Osteocyte (in vitro differentiated cells): Measurements from ENCODE around the gene OR52E4. TPM values are rescaled to one million over a fixed set of nuclear protein-coding genes. Genes with fewer than 3 reads are reported as not detected.

ENCODE experiments used
- DNase-seq: peaks from one replicate; pipeline ENCODE4 v3.0.0; 2021; ENCODE audit warnings: mixed read lengths; ENCODE audit not compliant: unreplicated experiment; ENCODE audit errors: extremely low spot score
- H3K27ac Mint-ChIP-seq: one replicate; pipeline ENCODE4 v1.8.0; 2021; ENCODE audit warnings: mild to moderate bottlenecking, mixed read lengths; ENCODE audit not compliant: unreplicated experiment
- H3K27me3 Mint-ChIP-seq: one replicate; pipeline ENCODE4 v1.8.0; 2021; ENCODE audit warnings: mixed read lengths; ENCODE audit not compliant: unreplicated experiment
- H3K36me3 Mint-ChIP-seq: one replicate; pipeline ENCODE4 v1.8.0; 2021; ENCODE audit warnings: mixed read lengths; ENCODE audit not compliant: unreplicated experiment
- H3K4me1 Mint-ChIP-seq: one replicate; pipeline ENCODE4 v1.8.0; 2021; ENCODE audit warnings: mixed read lengths; ENCODE audit not compliant: unreplicated experiment
- H3K4me3 Mint-ChIP-seq: one replicate; pipeline ENCODE4 v1.8.0; 2021; ENCODE audit warnings: mild to moderate bottlenecking, moderate library complexity, mixed read lengths; ENCODE audit not compliant: unreplicated experiment
- H3K9me3 Mint-ChIP-seq: one replicate; pipeline ENCODE4 v1.8.0; 2021; ENCODE audit warnings: mixed read lengths; ENCODE audit not compliant: unreplicated experiment
- long read RNA-seq: library from polyadenylated mRNA; unstranded; transcript quantifications from one replicate; pipeline ENCODE4 v2.0.0, GENCODE V29; 2021
- total RNA-seq: library from RNA; stranded (reverse); gene quantifications from 2 replicates; pipeline ENCODE4 v1.2.1, GENCODE V29; 2021
- TF ChIP-seq, protein P1 (sequence below): fragments of 200-600 bp; sonication (generic); IDR thresholded peaks from 2 replicates; pipeline ENCODE4 v1.5.0; 2021; ENCODE audit warnings: antibody characterized with exemption, mild to moderate bottlenecking, moderate library complexity

OR52E4 gene
- total RNA-seq = not detected in 2 replicates
- long read RNA-seq = 0 reads

DNA sequence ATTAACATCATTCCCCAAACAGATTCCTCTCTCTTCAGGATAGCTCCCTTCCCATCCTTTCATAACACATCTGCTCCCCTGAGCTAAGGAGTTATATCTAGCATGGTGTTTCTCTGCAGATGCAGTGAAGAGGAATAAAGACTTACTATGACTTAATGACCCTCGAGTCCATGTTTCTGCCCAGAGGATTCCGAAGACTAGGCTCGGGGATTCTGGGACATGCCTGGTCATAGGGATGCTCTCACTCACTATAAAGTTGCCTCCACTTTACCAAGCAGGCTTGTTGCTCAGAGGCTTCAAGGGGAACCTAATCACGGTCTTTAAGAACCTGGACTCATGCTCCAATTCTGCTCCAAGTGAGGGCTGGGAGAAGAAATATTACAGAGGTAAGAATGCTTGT lies at the start of gene OR52E4:
TSS of gene OR52E4 (plus strand) at position 301 of the 400 bp plus-strand sequence. CDS start 3,664 bp downstream, outside the sequence.
- Mint-ChIP-seq H3K36me3 (no peaks in the 10 kb centered on the region), H3K4me1 (no peaks in the 10 kb centered on the region), H3K27ac (no peak within 1 kb of the TSS), H3K4me3 (no peak within 1 kb of the TSS), H3K9me3 (no peaks in the 10 kb centered on the region), H3K27me3 (peaks cover 9% of the 10 kb centered on the region)
- DNase-seq = no peak
- TF ChIP-seq, protein P1, sequence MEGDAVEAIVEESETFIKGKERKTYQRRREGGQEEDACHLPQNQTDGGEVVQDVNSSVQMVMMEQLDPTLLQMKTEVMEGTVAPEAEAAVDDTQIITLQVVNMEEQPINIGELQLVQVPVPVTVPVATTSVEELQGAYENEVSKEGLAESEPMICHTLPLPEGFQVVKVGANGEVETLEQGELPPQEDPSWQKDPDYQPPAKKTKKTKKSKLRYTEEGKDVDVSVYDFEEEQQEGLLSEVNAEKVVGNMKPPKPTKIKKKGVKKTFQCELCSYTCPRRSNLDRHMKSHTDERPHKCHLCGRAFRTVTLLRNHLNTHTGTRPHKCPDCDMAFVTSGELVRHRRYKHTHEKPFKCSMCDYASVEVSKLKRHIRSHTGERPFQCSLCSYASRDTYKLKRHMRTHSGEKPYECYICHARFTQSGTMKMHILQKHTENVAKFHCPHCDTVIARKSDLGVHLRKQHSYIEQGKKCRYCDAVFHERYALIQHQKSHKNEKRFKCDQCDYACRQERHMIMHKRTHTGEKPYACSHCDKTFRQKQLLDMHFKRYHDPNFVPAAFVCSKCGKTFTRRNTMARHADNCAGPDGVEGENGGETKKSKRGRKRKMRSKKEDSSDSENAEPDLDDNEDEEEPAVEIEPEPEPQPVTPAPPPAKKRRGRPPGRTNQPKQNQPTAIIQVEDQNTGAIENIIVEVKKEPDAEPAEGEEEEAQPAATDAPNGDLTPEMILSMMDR = no peak

DNA sequence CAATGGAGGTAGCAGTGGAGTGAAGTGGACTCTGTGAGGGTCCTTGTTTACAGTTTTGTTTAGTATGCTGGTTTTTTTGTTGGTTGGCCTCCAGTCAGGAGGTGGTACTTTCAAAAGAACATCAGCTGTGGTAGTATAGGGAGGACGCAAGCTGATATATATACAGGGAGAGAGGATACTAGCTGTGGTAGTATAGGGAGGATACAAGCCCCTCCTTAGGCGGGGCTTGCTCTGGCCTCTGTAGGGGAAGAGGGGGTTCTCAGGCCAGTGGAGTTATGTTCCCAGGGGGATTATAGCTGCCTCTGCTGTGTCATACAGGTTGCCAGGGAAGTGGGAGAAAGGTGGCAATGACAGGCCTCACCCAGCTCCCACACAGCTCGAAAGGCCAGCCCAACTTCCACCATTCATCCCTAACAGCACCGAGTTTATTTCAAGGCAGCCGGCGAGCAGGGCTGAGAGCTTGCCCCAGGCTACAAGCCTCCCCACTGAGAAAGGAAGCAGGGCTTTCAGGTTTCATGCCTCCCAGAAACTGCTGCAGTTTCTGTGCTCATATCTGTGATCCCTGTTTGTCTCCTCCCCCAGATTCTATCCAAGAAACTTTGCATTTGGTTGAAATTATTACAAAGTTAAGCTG lies 49.1 kb upstream of the OR52E4 start:
- Mint-ChIP-seq H3K27ac (no peak overlapping the region), H3K4me3 (no peak overlapping the region), H3K27me3 (no peaks in the 10 kb centered on the region), H3K4me1 (no peaks in the 10 kb centered on the region), H3K9me3 (no peaks in the 10 kb centered on the region), H3K36me3 (no peaks in the 10 kb centered on the region)
- TF ChIP-seq, protein P1 = no peak
- no peak for DNase-seq

DNA sequence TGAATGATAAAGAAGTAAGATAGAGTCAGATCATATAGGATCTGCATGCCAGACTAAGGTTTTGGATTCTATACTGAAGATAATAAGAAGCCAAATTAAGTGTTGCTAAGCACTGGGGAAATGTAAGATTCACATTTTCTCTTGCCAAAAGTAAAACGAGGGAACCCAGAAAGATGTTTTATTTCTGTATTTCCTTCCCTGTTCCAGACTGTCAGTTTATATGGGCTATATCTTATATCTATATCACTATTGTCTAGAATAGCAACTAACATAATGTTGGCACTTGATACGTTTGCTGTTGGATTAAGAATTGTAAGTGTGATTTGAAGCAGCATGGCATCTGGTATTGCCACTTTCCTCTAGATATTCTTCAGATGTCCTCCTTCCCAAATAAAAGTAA lies 47.0 kb upstream of the OR52E4 start:
- H3K4me1 Mint-ChIP-seq = no peaks in the 10 kb centered on the region
- TF ChIP-seq, protein P1 = no peak
- peaks cover 12% of the 10 kb centered on the region for H3K9me3 Mint-ChIP-seq
- no peak for DNase-seq
- H3K36me3 Mint-ChIP-seq = no peaks in the 10 kb centered on the region
- no peak overlapping the region for H3K27ac Mint-ChIP-seq
- H3K4me3 Mint-ChIP-seq = no peak overlapping the region
- H3K27me3 Mint-ChIP-seq = no peaks in the 10 kb centered on the region

DNA sequence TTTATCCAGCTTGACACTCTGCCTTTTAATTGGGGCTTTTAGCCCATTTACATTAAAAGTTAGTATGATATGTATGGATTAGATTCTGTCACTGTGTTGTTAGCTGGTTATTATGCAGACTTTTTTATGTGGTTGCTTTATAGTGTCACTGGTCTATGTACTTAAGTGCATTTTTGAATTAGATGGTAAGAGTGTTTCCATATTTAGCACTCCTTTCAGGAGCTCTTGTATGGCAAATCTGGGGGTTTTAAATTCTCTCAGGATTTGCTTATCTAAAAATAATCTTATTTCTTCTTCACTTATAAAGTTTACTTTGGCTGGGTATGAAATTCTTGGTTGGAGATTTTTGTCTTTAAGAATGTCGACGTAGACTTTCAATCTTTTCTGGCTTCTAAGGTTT lies 42.7 kb upstream of the OR52E4 start:
- Mint-ChIP-seq H3K9me3 (peaks cover 14% of the 10 kb centered on the region), H3K27me3 (no peaks in the 10 kb centered on the region), H3K4me3 (no peak overlapping the region), H3K27ac (no peak overlapping the region), H3K4me1 (no peaks in the 10 kb centered on the region), H3K36me3 (no peaks in the 10 kb centered on the region)
- DNase-seq = no peak
- TF ChIP-seq, protein P1 = no peak

DNA sequence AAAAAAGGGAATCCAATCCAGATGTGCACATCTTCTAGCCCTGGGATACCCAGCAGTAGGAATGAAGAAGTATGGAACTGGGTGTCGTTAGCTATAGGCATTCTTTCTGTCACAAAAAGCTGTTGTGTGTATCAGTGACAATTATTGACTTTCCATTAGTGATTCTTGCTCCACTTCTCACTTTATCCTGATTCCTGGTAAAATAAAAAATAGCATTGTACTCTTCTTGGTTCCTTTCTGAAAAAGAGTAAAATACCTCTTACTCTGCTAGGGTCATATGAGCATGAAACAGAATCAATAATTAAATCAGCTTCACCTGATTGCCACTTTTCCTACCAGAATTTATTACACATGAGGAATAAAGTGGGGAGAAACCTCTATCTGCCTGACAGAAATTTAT lies 38.6 kb upstream of the OR52E4 start, which contains the start of gene OR52E6:
TSS of gene OR52E6 (minus strand) at position 101 of the 400 bp plus-strand sequence. CDS start at position 101, 0 bp downstream.
- Mint-ChIP-seq H3K4me3 (no peak within 1 kb of the TSS), H3K9me3 (peaks cover 14% of the 10 kb centered on the region), H3K27ac (no peak within 1 kb of the TSS), H3K4me1 (no peaks in the 10 kb centered on the region), H3K27me3 (no peaks in the 10 kb centered on the region), H3K36me3 (no peaks in the 10 kb centered on the region)
- no peak for DNase-seq
- TF ChIP-seq, protein P1 = no peak
